Effector memory CD4-positive, alpha-beta T cell (primary cell): ENCODE measurements around the gene DLG3.
"Not testable (repeated sequence)": the region's sequence is repeated elsewhere in the genome, so short reads cannot be mapped to it uniquely, and the experiment has no call there.

Experiments used
- DNase-seq, 3 donors: peaks; one replicate each; pipeline ENCODE4 v3.0.0-alpha.2; 2020
- H3K27ac ChIP-seq: 2 replicates; pipeline ENCODE4 v1.7.0; 2013; ENCODE audit warnings: mild to moderate bottlenecking, low read length, moderate library complexity; ENCODE audit not compliant: insufficient read depth, poor library complexity, severe bottlenecking
- H3K27me3 ChIP-seq: replicated peaks from 2 replicates; pipeline ENCODE4 v1.7.0; 2013; ENCODE audit warnings: mild to moderate bottlenecking, low read length; ENCODE audit not compliant: insufficient read depth, control insufficient read depth, poor library complexity, severe bottlenecking
- H3K36me3 ChIP-seq: 2 replicates; pipeline ENCODE4 v1.7.0; 2013; ENCODE audit warnings: mild to moderate bottlenecking, low read length, moderate library complexity; ENCODE audit not compliant: control insufficient read depth, insufficient read depth
- H3K4me1 ChIP-seq: 2 replicates; pipeline ENCODE4 v1.7.0; 2013; ENCODE audit warnings: low read length, mild to moderate bottlenecking; ENCODE audit not compliant: control insufficient read depth, insufficient read depth, poor library complexity, severe bottlenecking
- H3K4me3 ChIP-seq: 2 replicates; pipeline ENCODE4 v1.7.0; 2013; ENCODE audit warnings: low read length, low read depth, mild to moderate bottlenecking; ENCODE audit not compliant: insufficient read depth, poor library complexity, severe bottlenecking
- H3K9me3 ChIP-seq: 2 replicates; pipeline ENCODE4 v1.7.0; 2013; ENCODE audit warnings: mild to moderate bottlenecking, low read length, moderate library complexity; ENCODE audit not compliant: control insufficient read depth
- total RNA-seq, 3 donors: gene quantifications; one replicate each; lab custom pipeline; 2026; lab: John Stamatoyannopoulos, UW

Gene DLG3
- 21.1 to 28.5 (median 24.0) reads per million in 3 donors for total RNA-seq

- H3K27ac ChIP-seq: no peak within 1 kb of the TSS
- H3K27me3 ChIP-seq: peaks cover 3% of the 10 kb centered on the region
- peak within 1 kb of the TSS; percentile 35 for H3K4me3 ChIP-seq
- H3K9me3 ChIP-seq: no peaks in the 10 kb centered on the region
- peaks cover 4% of the 10 kb centered on the region for H3K4me1 ChIP-seq
- no peaks in the 10 kb centered on the region for H3K36me3 ChIP-seq
- DNase-seq: no peak
Observed at GRCh38 chrX:70444326-70444945, at the start of gene DLG3. DLG3 (plus strand) TSS chrX:70444835; CDS start chrX:70445202, 367 bp downstream.

GRCh38 chrX:70398899-70399298 is 45.7 kb upstream of the DLG3 start:
- Histone ChIP-seq H3K4me1 (no peaks in the 10 kb centered on the region), H3K27ac (no peak overlapping the region), H3K9me3 (no peaks in the 10 kb centered on the region), H3K4me3 (peak overlapping the region; percentile 10), H3K36me3 (no peaks in the 10 kb centered on the region), H3K27me3 (no peaks in the 10 kb centered on the region)
- no peak for DNase-seq

GRCh38 chrX:70400181-70400580 is 44.5 kb upstream of the DLG3 start:
- not testable (repeated sequence) for H3K4me1 ChIP-seq, H3K36me3 ChIP-seq, DNase-seq, H3K9me3 ChIP-seq, H3K4me3 ChIP-seq, H3K27me3 ChIP-seq, H3K27ac ChIP-seq

- no peaks in the 10 kb centered on the region for H3K27me3 ChIP-seq
- no peak overlapping the region for H3K27ac ChIP-seq
- no peak overlapping the region for H3K4me3 ChIP-seq
- no peak for DNase-seq
- H3K4me1 ChIP-seq: no peaks in the 10 kb centered on the region
- H3K9me3 ChIP-seq: no peaks in the 10 kb centered on the region
- no peaks in the 10 kb centered on the region for H3K36me3 ChIP-seq
Observed at GRCh38 chrX:70402721-70403120, 41.9 kb upstream of the DLG3 start.

- Histone ChIP-seq H3K36me3 (no peaks in the 10 kb centered on the region), H3K4me1 (no peaks in the 10 kb centered on the region), H3K27ac (no peak overlapping the region), H3K27me3 (no peaks in the 10 kb centered on the region), H3K4me3 (no peak overlapping the region), H3K9me3 (no peaks in the 10 kb centered on the region)
- no peak for DNase-seq
Observed at GRCh38 chrX:70405003-70405402, 39.6 kb upstream of the DLG3 start.

- no peak for DNase-seq
- Histone ChIP-seq H3K9me3 (no peaks in the 10 kb centered on the region), H3K4me3 (no peak overlapping the region), H3K4me1 (no peaks in the 10 kb centered on the region), H3K27ac (no peak overlapping the region), H3K27me3 (no peaks in the 10 kb centered on the region), H3K36me3 (no peaks in the 10 kb centered on the region)
Observed at GRCh38 chrX:70410921-70411320, 33.7 kb upstream of the DLG3 start.

GRCh38 chrX:70411475-70411874 is 33.2 kb upstream of the DLG3 start:
- H3K27me3 ChIP-seq: no peaks in the 10 kb centered on the region
- no peaks in the 10 kb centered on the region for H3K4me1 ChIP-seq
- H3K9me3 ChIP-seq: no peaks in the 10 kb centered on the region
- H3K36me3 ChIP-seq: no peaks in the 10 kb centered on the region
- no peak for DNase-seq
- no peak overlapping the region for H3K4me3 ChIP-seq
- no peak overlapping the region for H3K27ac ChIP-seq

- Histone ChIP-seq H3K27ac (no peak overlapping the region), H3K27me3 (no peaks in the 10 kb centered on the region), H3K36me3 (no peaks in the 10 kb centered on the region), H3K4me3 (no peak overlapping the region), H3K9me3 (no peaks in the 10 kb centered on the region), H3K4me1 (no peaks in the 10 kb centered on the region)
- DNase-seq: no peak
Observed at GRCh38 chrX:70421618-70422017, 23.0 kb upstream of the DLG3 start.

GRCh38 chrX:70422851-70423341 is 21.7 kb upstream of the DLG3 start, which contains the start of gene GDPD2:
GDPD2 (plus strand) TSS chrX:70423314; CDS start chrX:70424985, 1,671 bp downstream.
- Histone ChIP-seq H3K9me3 (no peaks in the 10 kb centered on the region), H3K4me3 (no peak within 1 kb of the TSS), H3K27me3 (no peaks in the 10 kb centered on the region), H3K27ac (no peak within 1 kb of the TSS), H3K4me1 (no peaks in the 10 kb centered on the region), H3K36me3 (no peaks in the 10 kb centered on the region)
- no peak for DNase-seq

GRCh38 chrX:70423936-70424675 is 20.5 kb upstream of the DLG3 start:
- no peaks in the 10 kb centered on the region for H3K36me3 ChIP-seq
- H3K9me3 ChIP-seq: no peaks in the 10 kb centered on the region
- DNase-seq: no peak
- H3K4me3 ChIP-seq: no peak overlapping the region
- no peak overlapping the region for H3K27ac ChIP-seq
- H3K4me1 ChIP-seq: no peaks in the 10 kb centered on the region
- H3K27me3 ChIP-seq: no peaks in the 10 kb centered on the region
